HepG2 (cell line): ENCODE results near the gene BRCA1. TPM values are rescaled to one million over a fixed set of nuclear protein-coding genes. Genes with fewer than 3 reads are reported as not detected.

ENCODE experiments used
- CERS6 ChIP-seq: sonication (generic); formaldehyde crosslinking; IDR thresholded peaks from 2 replicates; pipeline ENCODE4 v1.5.0; 2020; ENCODE audit warnings: missing genetic modification reagents
- GTF2F1 ChIP-seq: fragments of 150-350 bp; IDR thresholded peaks from 2 replicates; pipeline ENCODE4 v1.6.1; 2014; ENCODE audit warnings: low read length
- HCFC1 ChIP-seq: fragments of 150-350 bp; IDR thresholded peaks from 2 replicates; pipeline ENCODE4 v1.6.1; 2014; ENCODE audit warnings: low read depth, low read length
- HMGXB3 ChIP-seq: sonication (generic); formaldehyde crosslinking; IDR thresholded peaks from 2 replicates; pipeline ENCODE4 v1.4.0; 2020; ENCODE audit warnings: missing genetic modification reagents, borderline replicate concordance
- KLF16 ChIP-seq, 2 experiments: sonication (generic) in 1 of 2; formaldehyde crosslinking in 1 of 2; IDR thresholded peaks; 2 replicates each; pipeline versions ENCODE4 v1.6.1 to v1.8.0; 2016 to 2023; ENCODE audit warnings: missing genetic modification reagents in 2 of 2, missing compliant biosample characterization in 1 of 2
- LCORL ChIP-seq, 2 experiments: fragments of 450-650 bp in 1 of 2; sonication (generic) in 1 of 2; formaldehyde crosslinking in 1 of 2; IDR thresholded peaks; 2 replicates each; pipeline versions ENCODE4 v1.5.0 to v1.6.1; 2017 to 2020; ENCODE audit warnings: antibody characterized with exemption in 1 of 2, missing genetic modification reagents in 1 of 2
- MED8 ChIP-seq: sonication (generic); formaldehyde crosslinking; IDR thresholded peaks from 2 replicates; pipeline ENCODE4 v1.8.1; 2023; ENCODE audit warnings: mild to moderate bottlenecking, missing genetic modification reagents; ENCODE audit not compliant: insufficient replicate concordance
- NBN ChIP-seq: fragments of 450-650 bp; conservative IDR thresholded peaks from 2 replicates; pipeline ENCODE4 v1.6.1; 2017
- PAXIP1 ChIP-seq: sonication (generic); formaldehyde crosslinking; conservative IDR thresholded peaks from 2 replicates; pipeline ENCODE4 v1.4.0; 2020; ENCODE audit warnings: mild to moderate bottlenecking, missing genetic modification reagents, moderate library complexity
- RBM22 ChIP-seq: fragments of 200-400 bp; formaldehyde crosslinking; optimal IDR thresholded peaks from 2 replicates; pipeline ENCODE3; 2017; ENCODE audit warnings: mild to moderate bottlenecking, low read length, moderate library complexity
- ZNF335 ChIP-seq: sonication (generic); formaldehyde crosslinking; IDR thresholded peaks from 2 replicates; pipeline ENCODE4 v1.4.0; 2020; ENCODE audit warnings: missing genetic modification reagents
- ZNF557 ChIP-seq: sonication (generic); formaldehyde crosslinking; IDR thresholded peaks from 2 replicates; pipeline ENCODE4 v1.4.0; 2020; ENCODE audit warnings: missing genetic modification reagents
- ZNF580 ChIP-seq: IDR thresholded peaks from 2 replicates; pipeline ENCODE4 v1.6.1; 2016; ENCODE audit warnings: low read depth, borderline replicate concordance
- ZNF660 ChIP-seq: sonication (generic); formaldehyde crosslinking; IDR thresholded peaks from 2 replicates; pipeline ENCODE4 v1.5.1; 2020; ENCODE audit warnings: mild to moderate bottlenecking, low read depth, missing genetic modification reagents, borderline replicate concordance
- polyA plus RNA-seq, 8 experiments: library from polyadenylated mRNA; depleted of rRNA in 3 of 8; stranded (reverse) in 7 of 8; unstranded in 1 of 8; fragments of >200 nt; fragmentation: Illumina TruSeq in 4 of 8; extraction: Trizol in 4 of 8; gene quantifications; 2 replicates each; pipeline versions ENCODE4 v1.2.1 to v1.2.3, GENCODE V29; 2011 to 2016; ENCODE audit warnings: low read depth in 4 of 8, missing spikeins in 1 of 8, mixed read lengths in 1 of 8; ENCODE audit not compliant: insufficient read depth in 1 of 8
- total RNA-seq, 5 experiments: library from RNA; depleted of rRNA; stranded (reverse); fragments of >200 nt; fragmentation: Illumina TruSeq; extraction: Trizol; gene quantifications; 2 replicates each; pipeline ENCODE4 v1.2.3, GENCODE V29; 2016; ENCODE audit warnings: low read depth in 1 of 5

BRCA1 gene
- total and polyA plus RNA-seq, 2 of the 13 experiments (the other 11 are each of a cell fraction or from before 2014, with no cell fraction given), result 13.3 to 37.5 TPM

GRCh38 chr17:43006639-43007551 is 118.3 kb downstream of the BRCA1 start, which contains the start of gene IFI35 (continued):
- TF ChIP-seq PAXIP1 (CRISPR knock-in tag) (no peak), ZNF580 (CRISPR knock-in tag) (peak; percentile 73; the same call in 1 of the 2 replicates), ZNF557 (no peak), CERS6 (no peak), RBM22 (no peak), ZNF660 (CRISPR knock-in tag) (no peak), KLF16 (CRISPR knock-in tag; IDR thresholded peaks at IDR 0.05) (peak in 1 of 2 experiments; percentile 41; a peak in 2 of 4 replicates), HMGXB3 (CRISPR knock-in tag) (peak; percentile 51; the same call in 1 of the 2 replicates), GTF2F1 (no peak), HCFC1 (no peak; the same call in 1 of the 2 replicates), ZNF335 (CRISPR knock-in tag) (no peak), MED8 (CRISPR knock-in tag) (no peak), NBN (no peak), LCORL (IDR thresholded peaks at IDR 0.05) (no peak), LCORL (CRISPR knock-in tag; IDR thresholded peaks at IDR 0.05) (peak; percentile 45; the same call in 1 of the 2 replicates)
